G401 (cell line): ENCODE results near the gene COG5. TPM values are rescaled to one million over a fixed set of nuclear protein-coding genes. Genes with fewer than 3 reads are reported as not detected.
"Not testable (repeated sequence)": the region's sequence is repeated elsewhere in the genome, so short reads cannot be mapped to it uniquely, and the experiment has no call there.

ENCODE experiments used
- DNase-seq: peaks from one replicate; pipeline ENCODE4 v3.0.0-alpha.2; 2015; ENCODE audit warnings: low spot score
- in situ Hi-C: cut with HindIII; loops from 2 replicates; pipeline ENCODE4 v1.10.0; 2016; ENCODE audit warnings: low sequenced_read_pairs, mixed read lengths
- total RNA-seq: library from RNA; depleted of rRNA; stranded (reverse); fragments of >200 nt; shearing (Covaris generic); gene quantifications from 2 replicates; pipeline ENCODE4 v1.2.3, GENCODE V29; 2014; rRNA removed

Gene COG5
- total RNA-seq, 1 experiment from 2014 or later: 65.3 TPM

GRCh38 chr7:107160389-107160788 lies 403.3 kb downstream of the COG5 start:
- DNase-seq: no peak
- in situ Hi-C loops: no loop called here

GRCh38 chr7:107158028-107158427 lies 405.7 kb downstream of the COG5 start:
- DNase-seq: no peak
- in situ Hi-C loops: no loop called here

- DNase-seq: no peak
- in situ Hi-C loops: no loop called here
Observed at GRCh38 chr7:107157091-107157490, 406.6 kb downstream of the COG5 start.

GRCh38 chr7:107155726-107156125 lies 408.0 kb downstream of the COG5 start:
- DNase-seq, in situ Hi-C loops: not testable (repeated sequence)

GRCh38 chr7:107154826-107155225 lies 408.9 kb downstream of the COG5 start:
- DNase-seq: no peak
- in situ Hi-C loops: no loop called here

- in situ Hi-C loops: no loop called here
- DNase-seq: no peak
Observed at GRCh38 chr7:107152011-107152410, 411.7 kb downstream of the COG5 start.

Other genes starting within 250 kb of the COG5 start
- gene GPR22, start 93.9 kb downstream of the COG5 start, total RNA-seq: not detected in 2 replicates
- gene DUS4L, start 51 bp upstream of the COG5 start, total RNA-seq: 10.7 and 11.4 TPM in 2 replicates
- 27.0 and 29.7 TPM in 2 replicates for gene BCAP29, start 16.3 kb upstream of the COG5 start, total RNA-seq
- 0.03 TPM in 1 of 2 replicates, not detected in the other for gene SLC26A4, start 96.9 kb upstream of the COG5 start, total RNA-seq
- gene CBLL1, start 180.2 kb upstream of the COG5 start, total RNA-seq: 19.5 and 41.0 TPM in 2 replicates
- not detected in 2 replicates for gene SLC26A3, start 239.3 kb upstream of the COG5 start, total RNA-seq